ENCODE data around the gene GAA.

GAA gene

DNA sequence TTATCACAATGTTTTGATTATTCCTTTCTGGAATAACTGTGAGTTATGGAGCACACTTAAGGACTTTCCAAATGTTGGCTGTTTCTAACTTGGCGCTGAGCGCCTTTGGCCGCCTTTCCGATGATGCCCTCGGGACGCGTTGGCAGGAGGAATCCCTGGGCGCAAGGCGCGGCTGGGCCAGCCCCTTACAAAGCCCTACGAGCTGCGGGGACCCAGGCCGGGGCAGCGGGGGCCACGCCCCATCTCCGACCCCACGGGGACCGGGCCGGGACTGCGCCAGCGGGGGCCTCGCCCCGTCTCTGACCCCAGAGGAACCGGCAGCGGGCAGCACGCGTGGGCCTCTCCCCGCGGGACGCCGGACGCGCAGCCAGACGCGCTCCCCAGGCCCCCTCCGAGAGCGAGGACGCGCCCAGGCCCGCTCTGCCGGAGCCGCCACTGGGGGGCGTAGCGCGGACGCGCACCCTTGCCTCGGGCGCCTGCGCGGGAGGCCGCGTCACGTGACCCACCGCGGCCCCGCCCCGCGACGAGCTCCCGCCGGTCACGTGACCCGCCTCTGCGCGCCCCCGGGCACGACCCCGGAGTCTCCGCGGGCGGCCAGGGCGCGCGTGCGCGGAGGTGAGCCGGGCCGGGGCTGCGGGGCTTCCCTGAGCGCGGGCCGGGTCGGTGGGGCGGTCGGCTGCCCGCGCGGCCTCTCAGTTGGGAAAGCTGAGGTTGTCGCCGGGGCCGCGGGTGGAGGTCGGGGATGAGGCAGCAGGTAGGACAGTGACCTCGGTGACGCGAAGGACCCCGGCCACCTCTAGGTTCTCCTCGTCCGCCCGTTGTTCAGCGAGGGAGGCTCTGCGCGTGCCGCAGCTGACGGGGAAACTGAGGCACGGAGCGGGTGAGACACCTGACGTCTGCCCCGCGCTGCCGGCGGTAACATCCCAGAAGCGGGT lies at the start of gene GAA:
Gene GAA (plus strand): TSS at position 571 of the 935 bp plus-strand sequence. CDS start 3,006 bp downstream, outside the sequence.
- DNase-seq = peak; percentile 92

DNA sequence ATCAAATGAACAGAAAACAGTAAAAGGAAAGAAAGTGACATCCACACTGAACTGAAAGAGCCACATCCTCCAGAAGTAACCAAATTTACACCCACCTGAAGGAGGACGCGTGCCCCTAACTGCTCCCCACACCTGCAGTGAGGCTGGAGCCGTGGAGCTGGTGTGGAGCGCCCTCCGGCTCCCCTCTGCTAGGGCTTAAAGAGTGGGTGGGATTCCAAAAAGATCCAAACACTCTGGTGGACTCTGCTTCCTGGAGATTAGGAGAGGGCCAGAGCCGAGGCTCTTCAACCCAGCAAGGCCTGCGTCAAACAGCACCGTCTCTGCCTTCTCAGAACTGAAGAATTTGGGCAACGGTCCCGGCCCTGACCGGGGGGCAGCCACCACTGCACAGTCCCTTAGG lies 49.7 kb upstream of the GAA start:
- DNase-seq = no peak

DNA sequence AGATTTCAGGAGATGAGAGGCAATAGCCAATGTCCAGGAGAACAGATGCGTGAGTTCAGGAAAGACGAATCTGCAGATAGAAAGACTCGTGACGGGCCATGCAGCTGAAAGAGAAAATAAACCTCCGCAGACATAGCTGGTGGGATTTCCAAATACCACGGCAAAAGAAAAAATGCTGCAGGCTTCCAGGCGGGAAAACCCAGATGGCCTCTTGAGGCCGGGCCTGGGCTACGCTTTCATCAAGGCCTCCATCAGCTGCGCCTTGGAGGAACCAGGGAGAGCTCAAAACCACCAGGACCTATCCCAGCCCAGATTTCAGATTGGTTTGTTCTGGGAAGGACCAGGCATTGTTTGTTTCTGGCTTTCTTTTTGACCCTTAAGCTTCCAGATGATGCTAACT lies 48.3 kb upstream of the GAA start:
- no peak for DNase-seq

- no peak for DNase-seq
These were observed 45.8 kb upstream of the GAA start for GRCh38 chr17:80055597-80055996.

- DNase-seq = no peak
These were observed 42.9 kb upstream of the GAA start for GRCh38 chr17:80058311-80058955.

- no peak for DNase-seq
These were observed 40.7 kb upstream of the GAA start for GRCh38 chr17:80060644-80061043.

DNA sequence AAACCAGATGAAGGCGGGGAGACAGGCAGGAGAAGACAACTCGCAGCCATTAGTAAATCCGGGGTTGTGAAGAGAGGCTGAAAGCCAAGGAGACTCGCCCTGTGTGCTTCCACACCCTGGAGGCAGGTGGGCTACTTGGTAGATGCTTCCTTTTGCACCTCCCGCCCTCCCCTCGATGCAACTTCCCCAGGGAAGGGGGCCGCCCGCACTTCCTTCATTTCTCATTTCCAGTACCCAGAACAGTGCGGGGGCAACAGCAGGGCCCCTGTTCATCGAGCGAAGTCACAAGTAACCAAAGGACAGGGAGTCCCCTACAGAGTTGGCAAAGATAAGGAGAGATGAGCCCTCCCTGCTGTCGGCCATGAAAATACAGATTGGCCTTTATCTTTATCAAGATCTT lies 40.0 kb upstream of the GAA start:
- no peak for DNase-seq

DNA sequence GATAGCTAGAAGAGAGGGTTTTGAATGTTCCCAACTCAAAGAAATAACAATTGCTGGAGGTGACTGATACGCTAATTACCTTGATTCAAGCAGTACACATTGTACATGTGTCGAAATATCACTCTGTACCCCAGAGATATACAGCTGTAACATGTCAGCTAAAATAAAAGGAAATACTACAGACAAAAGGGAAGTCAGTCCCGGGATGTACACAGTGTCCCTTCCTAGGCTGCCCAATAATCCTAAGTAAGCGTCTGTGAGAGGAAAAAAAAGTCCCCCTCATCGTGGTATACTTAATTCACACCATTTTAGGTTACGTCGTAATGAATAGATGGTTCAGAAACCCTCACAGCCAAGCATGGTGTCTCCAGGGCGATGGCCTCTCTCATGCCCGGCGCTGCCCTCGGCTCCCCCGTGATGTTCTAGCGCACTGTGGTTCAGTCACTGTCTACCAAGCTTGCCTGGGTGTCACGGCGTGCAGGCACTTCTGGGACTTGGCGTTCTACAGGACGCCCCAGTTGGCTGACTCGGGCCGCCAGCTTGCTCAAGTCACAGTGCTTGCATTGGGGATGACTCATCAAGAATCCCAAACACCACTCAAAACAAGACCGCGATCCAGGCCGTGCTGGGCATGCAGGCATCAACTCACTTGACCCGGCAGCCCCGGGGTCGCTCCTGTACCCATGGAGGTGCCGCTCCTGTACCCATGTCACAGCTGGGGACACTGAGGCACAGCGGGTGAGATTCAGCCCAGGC lies 37.4 kb upstream of the GAA start:
- no peak for DNase-seq

- no peak for DNase-seq
These were observed 36.7 kb upstream of the GAA start for GRCh38 chr17:80064696-80065095.

DNA sequence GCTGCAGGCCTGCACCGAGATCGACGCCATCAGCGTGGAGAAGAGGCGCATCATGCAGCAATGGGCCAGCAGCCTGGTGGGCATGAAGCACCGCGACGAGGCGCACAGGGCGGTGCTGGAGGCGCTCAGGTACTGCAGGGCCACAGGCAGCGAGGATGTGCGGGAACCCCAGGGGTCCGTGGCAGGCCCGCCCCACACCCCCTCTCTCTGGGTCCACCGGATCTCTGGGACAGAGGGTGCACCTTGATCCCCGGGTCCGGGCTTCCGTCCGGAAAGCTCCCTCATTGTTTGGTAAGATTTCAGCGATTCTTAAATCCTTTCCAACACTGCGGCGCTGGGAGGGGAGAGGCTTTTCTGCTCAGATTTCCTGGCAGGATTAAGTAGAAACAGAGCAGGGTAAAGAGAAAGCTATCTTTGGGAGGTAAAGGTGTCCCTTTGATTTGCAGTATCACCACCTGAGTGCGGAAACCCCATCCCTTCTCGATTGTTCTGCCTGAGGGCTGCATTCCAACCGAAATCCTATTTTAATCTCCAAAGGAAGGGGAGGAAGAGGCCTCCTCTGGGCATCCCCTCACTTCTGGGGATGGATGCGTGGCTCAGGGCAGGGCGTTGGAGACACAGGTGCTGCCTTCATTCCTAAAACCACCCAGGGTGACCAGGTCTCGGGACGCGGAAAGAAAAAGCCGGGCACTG lies 35.8 kb upstream of the GAA start:
- DNase-seq = no peak

- DNase-seq = no peak
These were observed 33.9 kb upstream of the GAA start for GRCh38 chr17:80067393-80067986.

DNA sequence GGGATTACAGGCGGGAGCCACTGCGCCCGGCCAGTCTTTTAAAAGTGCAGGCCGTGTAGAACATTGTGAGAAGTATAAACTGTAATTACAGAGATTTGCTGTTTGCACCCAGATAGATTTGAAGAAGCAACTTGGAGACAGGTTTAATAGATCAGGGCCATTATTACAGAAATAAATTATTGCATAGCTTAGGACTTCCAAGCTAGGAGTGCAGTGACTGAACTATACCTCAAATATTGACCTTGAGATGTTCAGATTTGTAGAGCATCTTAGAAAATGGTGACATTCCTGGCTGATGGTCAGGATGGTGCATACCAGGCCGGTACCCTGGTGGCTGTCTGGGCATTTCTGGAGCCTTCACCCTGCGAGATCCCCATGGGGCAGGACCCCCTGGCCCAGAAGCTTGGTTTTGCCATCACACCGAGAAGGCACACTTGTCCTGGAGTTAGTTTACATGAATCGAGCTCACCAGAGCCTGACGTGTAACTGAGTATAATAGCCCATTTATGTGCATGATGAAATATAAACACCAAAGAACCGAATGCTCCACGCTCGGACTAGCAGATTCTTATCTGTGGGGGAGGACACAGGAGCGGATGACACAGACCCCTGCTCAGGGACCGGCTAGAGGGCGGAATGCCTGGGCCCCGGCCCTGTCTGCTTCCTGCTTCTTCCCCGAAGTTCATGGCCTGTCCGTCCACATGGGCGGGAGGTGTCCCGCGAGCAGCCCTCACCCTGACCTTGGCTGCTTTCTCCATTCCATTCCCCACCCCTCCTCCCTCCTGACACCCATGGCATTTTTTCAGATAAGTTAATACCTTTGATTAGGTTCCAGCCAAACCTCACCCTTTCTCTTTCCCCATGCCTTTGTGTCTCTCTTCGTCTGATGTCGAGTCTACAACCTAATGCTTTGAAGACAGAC lies 32.8 kb upstream of the GAA start:
- DNase-seq = no peak

DNA sequence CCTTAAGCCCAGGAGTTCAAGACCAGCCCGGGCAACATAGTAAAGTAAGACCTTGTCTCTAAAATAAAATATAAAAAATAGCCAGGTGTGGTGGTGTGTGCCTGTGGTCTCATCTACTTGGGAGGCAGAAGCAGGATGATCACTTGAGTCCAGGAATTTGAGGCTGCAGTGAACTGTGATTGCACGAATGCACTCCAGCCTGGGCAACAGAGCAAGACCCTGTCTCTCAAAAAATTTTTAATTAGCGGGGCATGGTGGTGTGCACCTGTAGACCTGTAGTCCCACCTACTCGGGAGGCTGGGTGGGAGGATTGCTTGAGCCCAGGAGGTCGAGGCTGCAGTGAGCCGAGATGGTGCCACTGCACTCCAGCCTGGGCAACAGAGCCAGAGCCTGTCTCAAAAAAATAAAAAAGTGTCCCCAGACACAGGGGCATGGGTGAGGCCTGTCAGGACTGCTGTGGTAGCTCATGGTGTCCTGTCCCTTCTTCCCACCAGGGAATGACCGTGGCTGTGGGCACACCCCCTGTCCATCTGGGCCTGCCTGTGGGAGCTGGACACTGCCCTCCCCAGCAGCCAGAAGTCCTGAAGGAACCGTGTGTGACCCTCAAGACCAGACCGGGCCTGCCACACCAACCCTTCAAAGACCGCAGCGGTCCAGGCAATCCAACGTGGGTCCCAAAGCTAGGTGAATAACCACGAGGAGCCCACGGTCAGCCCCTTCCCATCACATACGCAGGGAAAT lies 30.8 kb upstream of the GAA start:
- DNase-seq = no peak

DNA sequence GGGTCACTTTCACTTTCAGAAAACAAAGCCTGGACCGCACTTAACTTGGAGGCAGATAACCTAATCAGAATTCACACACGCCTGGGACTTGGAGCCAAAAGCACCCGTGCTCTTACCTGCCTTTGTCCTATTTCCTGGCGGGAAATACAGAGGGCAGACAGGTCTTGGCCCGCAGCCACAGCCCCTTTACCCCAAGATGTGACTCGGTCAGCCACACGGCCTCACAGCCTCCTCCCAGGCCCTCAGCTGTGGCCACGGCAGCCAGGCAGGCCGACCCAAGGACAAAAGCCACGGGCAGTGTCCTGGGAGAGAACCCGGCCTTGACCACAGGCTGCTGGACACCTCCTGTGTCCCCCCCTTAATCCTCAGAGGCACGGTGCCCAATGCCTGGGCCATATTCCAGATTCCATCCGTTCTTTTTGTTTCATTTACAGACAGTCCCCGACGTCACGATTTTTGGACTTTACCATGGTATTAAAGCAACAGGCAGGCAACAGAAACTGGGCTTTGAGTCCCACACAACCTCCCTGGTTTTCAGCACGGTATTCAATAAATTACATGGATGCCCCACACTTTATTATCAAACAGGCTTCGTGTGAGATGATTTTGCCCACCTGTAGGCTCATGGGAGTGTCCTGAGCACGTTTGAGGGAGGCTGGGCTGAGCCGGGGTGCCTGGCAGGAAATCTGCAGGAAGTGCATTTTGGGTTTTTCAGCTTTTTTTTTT lies 30.1 kb upstream of the GAA start:
- peak; percentile 68 for DNase-seq

DNA sequence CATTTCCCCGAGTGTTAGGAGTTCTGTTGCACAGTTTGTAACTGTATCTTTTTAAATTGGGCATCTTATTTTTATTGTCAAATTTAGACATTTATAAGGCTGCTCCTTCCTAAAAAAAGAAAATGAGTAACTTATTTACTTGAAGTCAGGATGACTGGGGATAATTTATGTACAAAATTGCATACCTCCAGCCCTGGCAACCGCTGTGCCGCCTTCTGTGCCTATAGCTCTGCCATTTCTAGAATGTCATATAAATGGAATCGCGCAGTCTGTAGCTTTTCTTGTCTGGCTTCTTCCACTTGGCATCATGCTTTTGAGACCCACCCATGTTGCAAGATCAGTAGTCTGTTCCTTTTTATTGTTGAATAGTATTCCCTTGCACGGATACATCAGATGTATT lies 29.0 kb upstream of the GAA start:
- no peak for DNase-seq

DNA sequence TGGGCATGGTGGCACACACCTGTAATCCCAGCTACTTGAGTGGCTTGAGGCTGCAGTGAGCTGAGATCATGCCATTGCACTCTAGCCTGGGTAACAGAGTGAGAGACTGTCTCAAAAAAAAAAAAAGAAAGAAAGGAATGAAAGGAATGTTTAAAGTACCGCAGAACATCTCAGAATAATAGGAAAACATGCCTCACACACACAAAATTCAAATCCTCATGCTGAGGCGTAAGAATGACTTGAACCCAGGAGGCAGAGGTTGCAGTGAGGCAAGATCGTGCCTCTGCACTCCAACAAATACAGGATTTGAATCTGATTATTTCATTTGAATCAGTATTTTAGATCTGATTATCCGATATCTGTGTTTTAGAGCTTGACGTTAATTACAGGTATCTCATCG lies 21.3 kb upstream of the GAA start:
- DNase-seq = no peak

DNA sequence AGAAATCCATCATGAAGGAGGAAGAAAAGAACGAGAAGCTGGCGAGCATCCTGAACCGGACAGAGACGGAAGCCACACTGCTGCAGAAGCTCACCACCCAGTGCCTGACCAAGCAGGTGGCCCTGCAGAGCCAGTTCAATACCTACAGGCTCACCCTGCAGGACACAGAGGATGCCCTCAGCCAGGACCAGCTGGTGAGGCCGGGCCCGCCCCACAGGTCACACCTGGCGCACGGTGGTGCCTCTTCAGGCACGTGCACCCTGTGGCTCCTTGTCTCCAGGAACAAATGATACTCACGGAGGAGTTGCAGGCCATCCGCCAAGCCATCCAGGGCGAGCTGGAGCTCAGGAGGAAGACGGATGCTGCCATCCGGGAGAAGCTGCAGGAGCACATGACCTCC lies 19.8 kb upstream of the GAA start:
- no peak for DNase-seq

DNA sequence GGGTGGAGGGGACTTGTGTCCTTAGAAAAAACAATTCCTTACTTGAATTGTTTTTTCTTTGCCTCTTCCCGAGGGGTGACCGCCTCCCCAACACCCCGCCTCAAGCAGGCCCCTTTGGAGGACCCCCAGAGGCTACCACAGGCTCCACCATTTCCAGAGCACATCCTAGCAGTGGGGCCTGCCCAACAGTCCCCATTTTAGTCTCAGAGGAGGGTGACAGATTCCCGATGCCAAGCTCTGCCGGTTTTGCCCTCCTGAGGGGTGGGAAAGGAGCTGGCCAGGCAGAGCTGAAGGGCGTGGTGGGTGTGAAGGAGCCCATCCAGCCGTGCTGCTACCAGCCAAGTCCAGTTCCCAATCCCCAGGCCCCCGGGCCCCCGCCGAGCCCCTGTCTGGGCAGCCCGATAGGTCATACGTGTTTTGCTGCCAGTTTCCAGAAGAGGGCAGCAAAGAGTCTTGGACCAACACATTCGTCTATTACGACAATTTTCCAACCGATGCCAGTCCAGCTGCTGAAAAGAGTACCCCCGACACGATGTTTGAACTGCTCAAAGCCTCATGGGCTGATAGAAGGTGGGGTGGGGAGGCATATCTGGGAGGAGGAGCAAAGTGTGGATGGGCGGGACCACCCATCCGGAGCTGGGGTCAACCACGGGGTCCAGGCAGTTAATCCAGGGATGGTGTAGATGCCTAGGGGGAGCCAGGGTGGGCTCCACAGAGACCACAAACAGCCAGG lies 18.8 kb upstream of the GAA start:
- peak; percentile 76 for DNase-seq

- DNase-seq = no peak
These were observed 18.2 kb upstream of the GAA start for GRCh38 chr17:80083136-80083661.
